ENCODE measurements around the gene ELMO3.

DNA sequence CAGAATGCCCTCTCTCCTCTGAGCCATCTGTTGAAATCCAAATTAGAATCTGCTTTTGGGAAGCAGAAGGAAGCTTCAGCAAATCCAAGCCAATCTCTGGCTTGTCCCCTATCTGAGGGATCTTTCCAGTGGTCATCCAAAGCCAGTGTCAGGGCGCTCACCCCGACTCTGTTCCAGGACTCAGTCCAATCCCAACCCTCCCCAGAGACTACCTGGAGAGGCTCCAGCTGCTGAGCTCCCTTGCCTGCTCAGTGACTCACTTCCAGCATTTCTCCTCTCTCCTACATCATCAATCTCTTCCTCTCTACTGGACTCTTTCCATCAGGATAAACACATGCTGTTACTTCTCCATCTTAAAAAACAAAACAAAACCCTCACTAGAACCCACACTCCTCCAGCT, 17.6 kb upstream of the ELMO3 start:
- TF ChIP-seq, protein P1, sequence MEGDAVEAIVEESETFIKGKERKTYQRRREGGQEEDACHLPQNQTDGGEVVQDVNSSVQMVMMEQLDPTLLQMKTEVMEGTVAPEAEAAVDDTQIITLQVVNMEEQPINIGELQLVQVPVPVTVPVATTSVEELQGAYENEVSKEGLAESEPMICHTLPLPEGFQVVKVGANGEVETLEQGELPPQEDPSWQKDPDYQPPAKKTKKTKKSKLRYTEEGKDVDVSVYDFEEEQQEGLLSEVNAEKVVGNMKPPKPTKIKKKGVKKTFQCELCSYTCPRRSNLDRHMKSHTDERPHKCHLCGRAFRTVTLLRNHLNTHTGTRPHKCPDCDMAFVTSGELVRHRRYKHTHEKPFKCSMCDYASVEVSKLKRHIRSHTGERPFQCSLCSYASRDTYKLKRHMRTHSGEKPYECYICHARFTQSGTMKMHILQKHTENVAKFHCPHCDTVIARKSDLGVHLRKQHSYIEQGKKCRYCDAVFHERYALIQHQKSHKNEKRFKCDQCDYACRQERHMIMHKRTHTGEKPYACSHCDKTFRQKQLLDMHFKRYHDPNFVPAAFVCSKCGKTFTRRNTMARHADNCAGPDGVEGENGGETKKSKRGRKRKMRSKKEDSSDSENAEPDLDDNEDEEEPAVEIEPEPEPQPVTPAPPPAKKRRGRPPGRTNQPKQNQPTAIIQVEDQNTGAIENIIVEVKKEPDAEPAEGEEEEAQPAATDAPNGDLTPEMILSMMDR (IDR thresholded peaks at IDR 0.05 in 4 of 5, conservative IDR thresholded peaks at IDR 0.05 in 1 of 5), result no peak
- TF ChIP-seq POLR2A (IDR thresholded peaks at IDR 0.05), result no peak
